UCSD-AML1 (cell line): ENCODE data around the gene MYH14.
"Not testable (repeated sequence)": the region's sequence is repeated elsewhere in the genome, so short reads cannot be mapped to it uniquely, and the experiment has no call there.

Experiments
- DNase-seq: peaks from one replicate; lab custom pipeline; 2025; ENCODE audit not compliant: unreplicated experiment; lab: John Stamatoyannopoulos, UW

Gene MYH14

GRCh38 chr19:50315773-50316448 lies 112.5 kb downstream of the MYH14 start:
- DNase-seq: no peak

GRCh38 chr19:50317115-50317514 lies 113.7 kb downstream of the MYH14 start:
- no peak for DNase-seq

DNA sequence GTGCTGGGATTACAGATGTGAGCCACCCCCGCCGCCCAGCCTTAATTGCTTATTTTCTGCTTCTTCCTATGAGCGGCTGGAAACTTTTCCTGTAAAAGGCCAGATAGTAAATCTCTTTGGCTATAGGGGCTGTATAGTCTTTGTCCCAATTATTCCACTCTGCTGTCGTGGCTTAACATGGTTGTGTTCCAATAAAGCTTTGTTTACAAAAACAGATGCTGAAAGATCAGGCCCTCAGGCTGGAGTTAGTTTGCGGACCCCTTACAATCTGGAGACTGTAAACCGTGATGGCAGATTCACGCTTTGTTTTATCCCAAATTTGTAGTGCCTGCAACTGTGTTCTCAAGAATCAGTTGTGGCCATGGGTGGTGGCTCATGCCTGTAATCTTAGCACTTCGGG lies 115.0 kb downstream of the MYH14 start:
- DNase-seq: no peak

DNA sequence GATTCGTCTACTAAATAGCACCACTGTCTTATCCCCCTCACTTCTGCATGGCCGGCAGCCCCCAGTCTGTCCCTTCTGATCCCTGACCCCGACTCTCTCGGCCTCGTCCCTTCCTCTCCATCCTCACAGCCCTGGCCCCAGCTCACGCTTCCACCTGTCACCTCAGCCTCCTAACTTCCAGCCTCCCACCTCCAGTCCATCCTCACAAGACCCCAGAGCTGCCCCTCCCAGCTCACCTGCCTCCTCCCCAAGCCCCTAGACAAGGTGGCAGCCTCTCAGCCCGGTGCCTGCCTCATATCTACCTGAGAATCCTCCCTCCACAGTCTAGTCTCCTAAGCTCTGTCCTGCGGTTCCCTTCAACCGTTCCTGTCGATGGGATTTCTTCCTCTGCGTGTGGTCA lies 115.7 kb downstream of the MYH14 start:
- DNase-seq: no peak

DNA sequence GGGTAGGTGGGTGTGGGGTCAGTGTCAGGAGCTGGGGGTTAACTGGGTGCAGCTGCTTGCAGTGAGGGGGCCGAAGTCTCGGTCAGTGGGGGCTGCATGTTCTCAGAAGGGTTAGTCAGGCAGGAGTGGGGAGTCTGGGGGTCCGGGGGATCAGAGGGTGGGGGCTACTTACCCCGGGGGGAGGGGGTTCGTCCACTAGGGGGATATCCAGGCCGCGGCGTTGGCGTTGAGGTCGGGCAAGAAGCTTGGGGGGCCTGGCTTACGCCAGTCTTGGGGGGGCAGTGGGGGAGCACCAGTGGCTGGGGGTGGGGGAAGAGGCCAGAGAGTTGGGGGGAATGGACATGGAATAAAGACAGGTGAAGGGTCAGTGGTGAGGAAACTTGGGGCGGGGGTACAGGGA lies 116.6 kb downstream of the MYH14 start:
- DNase-seq: no peak

- DNase-seq: no peak
Measured at GRCh38 chr19:50320596-50320995, 117.2 kb downstream of the MYH14 start.

DNA sequence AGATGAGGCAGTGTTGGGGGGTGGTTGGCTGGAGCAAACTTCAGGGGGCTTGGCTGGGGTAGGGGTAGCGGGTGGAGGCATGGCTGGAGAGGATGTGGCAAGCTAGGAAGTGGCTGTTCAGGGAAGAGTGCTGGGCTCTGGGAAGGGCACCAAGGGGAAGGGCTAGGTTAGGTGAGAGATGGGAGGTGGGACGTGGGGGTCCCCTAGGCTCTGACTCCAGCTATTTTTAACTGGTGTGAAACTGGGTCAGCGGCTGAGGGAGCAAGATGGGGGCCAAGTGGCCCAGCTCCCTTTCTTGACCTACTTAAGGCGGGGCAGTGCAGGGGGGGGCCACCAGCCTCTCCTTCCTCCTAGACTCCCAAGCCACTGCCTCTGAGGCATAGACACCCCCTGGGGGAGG lies 118.4 kb downstream of the MYH14 start:
- DNase-seq: no peak

DNA sequence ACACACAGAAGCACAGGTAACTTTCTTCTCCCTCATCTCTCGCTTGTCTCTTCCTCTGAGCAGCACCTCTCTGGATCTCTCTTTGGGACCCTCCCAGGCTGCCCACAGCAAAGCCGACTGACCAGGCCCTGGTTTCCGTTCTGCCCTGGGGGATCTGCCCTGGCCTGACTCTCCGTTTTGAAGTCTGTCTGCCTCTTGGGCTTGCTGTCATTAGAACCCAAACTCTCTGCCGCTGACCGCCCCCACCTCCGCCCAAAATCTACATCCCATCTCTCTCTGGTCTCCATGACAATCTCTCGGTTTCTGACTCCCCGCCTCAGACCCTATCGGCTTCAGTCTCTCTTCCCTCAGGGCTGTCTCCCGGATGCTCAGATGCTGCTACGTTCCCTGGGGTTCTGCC lies 118.8 kb downstream of the MYH14 start:
- DNase-seq: no peak

GRCh38 chr19:50322931-50323781 lies 119.7 kb downstream of the MYH14 start:
- no peak for DNase-seq

- no peak for DNase-seq
Measured at GRCh38 chr19:50323782-50324133, 120.3 kb downstream of the MYH14 start.

- DNase-seq: no peak
Measured at GRCh38 chr19:50324331-50324730, 120.9 kb downstream of the MYH14 start.

GRCh38 chr19:50325310-50326100 lies 122.1 kb downstream of the MYH14 start:
- peak; percentile 83 for DNase-seq

DNA sequence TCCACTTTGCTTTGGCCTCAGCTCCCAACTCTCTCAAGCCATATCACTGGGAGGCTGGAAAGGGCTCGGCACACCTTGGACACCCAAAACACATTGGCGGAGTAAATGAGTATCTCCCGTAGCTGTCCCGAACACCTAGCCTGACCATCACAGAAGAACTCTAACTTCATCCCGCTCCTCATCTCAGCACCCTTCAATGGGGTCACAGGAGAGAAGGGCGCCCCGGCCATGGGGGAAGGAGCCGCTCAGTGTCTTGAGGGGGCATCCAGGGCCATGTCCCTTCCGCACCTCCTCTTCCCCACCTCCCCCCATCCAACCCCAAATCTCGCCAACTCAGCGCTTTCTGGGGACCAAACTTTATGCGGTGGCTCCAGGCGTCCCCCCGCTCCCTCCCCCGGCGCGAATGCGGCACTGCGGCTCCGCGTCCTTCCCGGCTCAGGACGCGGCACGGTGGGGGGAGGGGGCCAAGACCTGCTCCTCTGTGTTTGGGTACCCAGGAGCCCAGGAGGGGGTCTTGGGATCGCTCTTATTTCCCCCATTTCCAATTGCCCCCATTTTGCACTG lies 122.8 kb downstream of the MYH14 start:
- no peak for DNase-seq

GRCh38 chr19:50327013-50327412 lies 123.6 kb downstream of the MYH14 start:
- no peak for DNase-seq

DNA sequence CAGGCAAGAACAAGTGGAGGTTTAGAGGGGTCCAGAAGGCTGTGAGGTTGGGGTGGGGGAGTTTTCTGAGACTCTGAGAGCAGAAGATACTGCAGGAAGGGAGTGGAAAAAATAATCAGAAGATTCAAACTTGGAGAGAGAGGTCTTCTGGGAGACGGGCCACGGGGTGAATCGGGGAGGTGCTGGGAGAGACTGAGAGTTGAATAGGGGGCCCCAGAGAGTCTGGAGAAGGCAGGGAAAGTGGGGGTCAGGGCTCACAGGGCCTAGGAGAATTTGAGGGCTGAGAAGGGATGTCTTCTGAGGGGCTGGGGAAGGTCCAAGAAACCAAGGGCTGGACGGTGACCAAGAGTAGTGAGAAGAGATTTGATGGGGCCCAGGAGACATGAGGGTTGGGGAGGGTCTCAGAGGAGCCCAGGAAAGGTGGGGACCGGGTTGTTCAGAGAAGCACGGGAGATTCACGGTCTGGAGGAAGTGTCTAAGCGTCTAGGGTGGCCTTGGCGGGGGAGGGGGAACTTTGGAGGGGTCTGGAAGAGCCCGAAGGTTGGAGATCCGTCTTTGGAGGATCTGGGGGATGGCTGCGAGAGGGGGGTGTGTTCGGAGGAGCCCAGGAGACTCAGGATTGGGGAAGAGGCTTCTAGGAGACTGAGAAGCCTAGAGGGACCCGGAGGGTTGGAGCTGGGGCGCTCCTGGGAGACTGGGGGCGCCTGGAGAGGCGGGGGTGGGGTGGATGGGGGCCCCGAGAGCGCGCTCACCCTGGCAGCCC lies 124.2 kb downstream of the MYH14 start:
- DNase-seq: no peak

GRCh38 chr19:50328224-50328872 lies 124.9 kb downstream of the MYH14 start:
- DNase-seq: no peak

DNA sequence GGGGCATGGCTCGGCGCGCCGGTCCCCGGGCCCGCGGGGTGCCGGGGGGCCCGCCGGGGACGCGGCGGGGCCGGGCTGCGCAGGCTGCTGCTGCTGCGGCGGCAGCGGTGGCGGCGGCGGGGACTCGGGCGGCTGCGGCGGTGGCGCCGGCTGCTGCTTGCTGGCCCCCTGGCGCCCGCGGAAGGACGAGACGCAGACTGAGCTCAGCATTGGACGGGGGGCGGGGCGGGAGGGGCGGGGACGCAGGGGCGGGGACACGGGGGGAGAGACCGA lies 125.4 kb downstream of the MYH14 start:
- no peak for DNase-seq

GRCh38 chr19:50329146-50329925 lies 125.9 kb downstream of the MYH14 start, which contains the start of gene KCNC3:
Gene KCNC3, minus strand, starts transcription at chr19:50329377. Its CDS starts 295 bp downstream, at chr19:50329082.
- DNase-seq: no peak

GRCh38 chr19:50329926-50330294 lies 126.5 kb downstream of the MYH14 start:
- not testable (repeated sequence) for DNase-seq
